Kidney epithelial cell (primary cell): ENCODE measurements around the gene R3HDML. TPM values are rescaled to one million over a fixed set of nuclear protein-coding genes. Genes with fewer than 3 reads are reported as not detected.

Experiments used
- DNase-seq: peaks from one replicate; pipeline ENCODE4 v3.0.0-alpha.2; 2010; ENCODE audit warnings: low read depth
- H3K27me3 ChIP-seq: 2 replicates; pipeline ENCODE4 v1.6.0; 2011; ENCODE audit warnings: low read length; ENCODE audit not compliant: control insufficient read depth, insufficient read depth
- H3K36me3 ChIP-seq: 2 replicates; pipeline ENCODE4 v1.5.1; 2011; ENCODE audit warnings: low read length; ENCODE audit not compliant: control insufficient read depth, insufficient read depth
- H3K4me3 ChIP-seq: 2 replicates; pipeline ENCODE4 v1.5.1; 2011; ENCODE audit warnings: low read depth, mild to moderate bottlenecking, control low read depth, low read length
- total RNA-seq: library from RNA; depleted of rRNA; stranded (reverse); fragments of >200 nt; gene quantifications from 2 replicates; pipeline ENCODE4 v1.2.3, GENCODE V29; 2015
- TF ChIP-seq, protein P1 (sequence below): IDR thresholded peaks from 2 replicates; pipeline ENCODE4 v1.5.1; 2011; ENCODE audit warnings: mild to moderate bottlenecking, moderate library complexity, low read length, control low read depth, inconsistent platforms; ENCODE audit not compliant: insufficient read depth, poor library complexity, severe bottlenecking

R3HDML gene
- total RNA-seq, 1 donor from 2014 or later, result not detected

DNA sequence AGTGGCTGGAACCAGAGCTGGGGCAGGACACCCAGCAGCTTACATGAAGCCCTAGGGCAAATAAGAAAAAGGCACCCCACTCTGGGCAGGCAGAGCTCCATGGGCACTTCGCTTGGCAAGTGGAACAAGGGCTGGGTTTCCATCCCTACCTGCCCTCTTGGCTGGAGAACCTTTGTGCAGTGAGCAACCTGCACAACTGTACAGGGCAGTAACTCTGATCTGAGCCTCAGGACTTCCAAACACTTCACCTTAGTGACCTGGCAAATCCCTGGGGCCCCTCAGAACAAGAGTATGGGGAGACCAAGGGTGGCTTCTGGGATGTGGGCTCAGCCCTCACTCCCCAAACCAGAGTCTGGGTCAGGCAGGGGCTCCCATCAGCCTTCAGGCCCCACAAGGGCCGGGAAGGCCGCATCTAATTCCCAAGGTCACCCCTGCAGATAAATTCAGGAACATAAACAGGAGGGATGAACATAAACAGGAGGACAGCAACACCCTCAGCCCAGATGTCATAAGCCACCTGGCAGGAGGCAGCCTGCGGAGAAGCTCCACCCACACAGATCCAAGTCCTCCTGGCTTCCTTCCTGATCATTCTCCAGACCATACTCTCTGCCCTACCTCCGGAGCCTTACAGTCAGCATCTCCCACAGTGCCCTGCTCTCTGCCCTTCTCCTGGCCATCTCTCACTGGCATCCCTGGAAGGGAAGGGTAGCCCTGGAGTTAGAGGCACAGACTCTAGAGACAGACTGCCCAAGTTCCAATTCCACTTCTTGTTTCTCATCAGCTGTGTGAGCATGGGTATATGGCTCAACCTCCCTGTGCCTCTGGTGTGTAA lies 56.1 kb downstream of the R3HDML start:
- TF ChIP-seq, protein P1, sequence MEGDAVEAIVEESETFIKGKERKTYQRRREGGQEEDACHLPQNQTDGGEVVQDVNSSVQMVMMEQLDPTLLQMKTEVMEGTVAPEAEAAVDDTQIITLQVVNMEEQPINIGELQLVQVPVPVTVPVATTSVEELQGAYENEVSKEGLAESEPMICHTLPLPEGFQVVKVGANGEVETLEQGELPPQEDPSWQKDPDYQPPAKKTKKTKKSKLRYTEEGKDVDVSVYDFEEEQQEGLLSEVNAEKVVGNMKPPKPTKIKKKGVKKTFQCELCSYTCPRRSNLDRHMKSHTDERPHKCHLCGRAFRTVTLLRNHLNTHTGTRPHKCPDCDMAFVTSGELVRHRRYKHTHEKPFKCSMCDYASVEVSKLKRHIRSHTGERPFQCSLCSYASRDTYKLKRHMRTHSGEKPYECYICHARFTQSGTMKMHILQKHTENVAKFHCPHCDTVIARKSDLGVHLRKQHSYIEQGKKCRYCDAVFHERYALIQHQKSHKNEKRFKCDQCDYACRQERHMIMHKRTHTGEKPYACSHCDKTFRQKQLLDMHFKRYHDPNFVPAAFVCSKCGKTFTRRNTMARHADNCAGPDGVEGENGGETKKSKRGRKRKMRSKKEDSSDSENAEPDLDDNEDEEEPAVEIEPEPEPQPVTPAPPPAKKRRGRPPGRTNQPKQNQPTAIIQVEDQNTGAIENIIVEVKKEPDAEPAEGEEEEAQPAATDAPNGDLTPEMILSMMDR, result no peak

DNA sequence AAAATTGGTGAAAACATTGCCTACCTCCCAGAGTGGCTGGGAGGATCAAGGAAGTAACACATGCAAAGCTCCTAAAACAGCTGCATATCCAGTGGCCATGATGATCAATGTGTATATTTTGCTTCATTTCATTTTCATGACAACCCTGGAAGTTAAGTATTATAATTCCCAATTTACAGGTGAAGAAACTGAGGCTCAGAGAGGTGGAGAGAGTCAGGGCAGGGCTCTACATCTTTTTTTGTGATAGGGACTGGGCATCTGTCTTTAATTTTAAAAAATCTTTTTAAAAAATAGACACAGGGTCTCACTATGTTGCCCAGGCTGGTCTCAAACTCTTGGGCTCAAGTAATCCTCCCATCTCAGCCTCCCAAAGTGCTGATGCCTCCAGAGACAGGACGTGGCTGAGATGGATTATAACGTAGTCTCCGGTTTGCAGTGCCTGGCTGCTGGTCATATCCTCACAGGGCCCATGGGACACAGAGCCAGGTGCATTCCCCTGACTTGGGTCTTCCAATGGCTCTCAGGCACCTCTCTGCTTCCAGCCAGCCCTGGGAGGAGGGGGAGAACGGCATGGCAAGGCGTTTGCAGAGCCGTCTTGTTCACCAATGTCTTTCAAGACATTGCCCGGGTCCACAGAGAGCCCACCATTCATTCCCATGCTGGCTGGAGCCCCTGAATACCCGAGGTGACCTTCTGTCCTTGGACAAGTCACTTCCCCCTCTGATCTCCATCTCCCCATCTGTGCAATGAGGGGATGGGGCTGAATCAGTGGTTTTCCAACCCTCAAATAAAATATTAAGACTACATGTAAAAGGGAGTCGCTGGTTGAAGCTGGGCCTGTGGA lies 57.0 kb downstream of the R3HDML start:
- TF ChIP-seq, protein P1, result no peak
- Histone ChIP-seq H3K27me3 (peaks cover 13% of the 10 kb centered on the region), H3K36me3 (no peaks in the 10 kb centered on the region), H3K4me3 (no peak overlapping the region)
- no peak for DNase-seq

More for the DNA sequence above, 56.1 kb downstream of the R3HDML start:
- no peaks in the 10 kb centered on the region for H3K36me3 ChIP-seq
- no peak for DNase-seq
- H3K4me3 ChIP-seq, result no peak overlapping the region
- peaks cover 15% of the 10 kb centered on the region for H3K27me3 ChIP-seq

DNA sequence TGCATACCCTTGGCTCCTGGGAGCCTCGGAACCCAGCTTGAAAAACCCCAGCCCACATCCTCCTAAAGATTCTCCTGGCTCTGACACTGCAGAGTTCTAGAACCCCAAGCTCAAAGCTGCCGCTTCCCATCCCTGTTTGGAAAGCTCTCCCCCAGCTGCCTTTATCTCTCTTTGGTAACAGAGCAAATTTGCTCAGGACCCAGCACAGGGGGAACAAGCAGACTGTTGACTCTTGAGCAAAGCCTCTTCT lies 57.5 kb downstream of the R3HDML start:
- Histone ChIP-seq H3K36me3 (no peaks in the 10 kb centered on the region), H3K27me3 (peaks cover 17% of the 10 kb centered on the region), H3K4me3 (no peak overlapping the region)
- DNase-seq, result no peak
- TF ChIP-seq, protein P1, result no peak

DNA sequence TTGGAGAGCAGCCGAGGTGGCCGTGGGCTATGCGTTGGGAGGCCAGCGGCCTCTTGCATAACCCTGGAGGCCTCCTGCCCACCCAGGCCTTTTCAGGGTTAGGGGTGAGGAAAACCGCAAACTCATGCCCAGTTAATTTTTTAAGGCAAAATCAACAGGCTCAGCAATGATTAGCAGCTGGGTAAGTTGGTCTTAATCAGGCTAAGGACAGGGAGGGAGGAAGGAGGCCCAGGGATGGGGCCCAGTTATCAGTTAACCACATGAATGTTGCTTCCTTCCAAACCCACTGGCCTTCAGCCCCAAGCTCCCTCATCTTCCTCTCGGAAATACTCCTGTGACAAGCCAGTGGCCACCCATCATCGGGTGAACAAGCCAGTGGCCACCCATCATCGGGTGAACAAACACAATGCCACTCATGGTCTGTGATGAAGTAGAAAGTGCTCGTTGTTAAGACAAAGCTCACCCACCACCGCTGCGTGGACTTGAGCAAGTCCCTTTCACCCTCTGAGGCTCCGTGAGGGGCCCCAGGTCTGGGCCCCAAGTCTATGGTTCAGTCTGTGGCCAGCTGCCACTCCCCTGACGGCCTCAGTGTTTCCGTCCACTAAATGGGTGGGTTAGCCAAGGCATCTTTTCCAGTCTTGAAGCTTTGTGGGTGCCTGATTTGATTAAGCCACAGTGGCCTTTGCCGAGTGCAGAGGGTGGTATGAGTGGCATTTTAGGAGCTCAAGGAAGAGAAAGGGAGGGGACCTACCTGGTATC lies 58.0 kb downstream of the R3HDML start:
- Histone ChIP-seq H3K36me3 (no peaks in the 10 kb centered on the region), H3K4me3 (no peak overlapping the region), H3K27me3 (peaks cover 16% of the 10 kb centered on the region)
- TF ChIP-seq, protein P1, result no peak
- DNase-seq, result no peak

DNA sequence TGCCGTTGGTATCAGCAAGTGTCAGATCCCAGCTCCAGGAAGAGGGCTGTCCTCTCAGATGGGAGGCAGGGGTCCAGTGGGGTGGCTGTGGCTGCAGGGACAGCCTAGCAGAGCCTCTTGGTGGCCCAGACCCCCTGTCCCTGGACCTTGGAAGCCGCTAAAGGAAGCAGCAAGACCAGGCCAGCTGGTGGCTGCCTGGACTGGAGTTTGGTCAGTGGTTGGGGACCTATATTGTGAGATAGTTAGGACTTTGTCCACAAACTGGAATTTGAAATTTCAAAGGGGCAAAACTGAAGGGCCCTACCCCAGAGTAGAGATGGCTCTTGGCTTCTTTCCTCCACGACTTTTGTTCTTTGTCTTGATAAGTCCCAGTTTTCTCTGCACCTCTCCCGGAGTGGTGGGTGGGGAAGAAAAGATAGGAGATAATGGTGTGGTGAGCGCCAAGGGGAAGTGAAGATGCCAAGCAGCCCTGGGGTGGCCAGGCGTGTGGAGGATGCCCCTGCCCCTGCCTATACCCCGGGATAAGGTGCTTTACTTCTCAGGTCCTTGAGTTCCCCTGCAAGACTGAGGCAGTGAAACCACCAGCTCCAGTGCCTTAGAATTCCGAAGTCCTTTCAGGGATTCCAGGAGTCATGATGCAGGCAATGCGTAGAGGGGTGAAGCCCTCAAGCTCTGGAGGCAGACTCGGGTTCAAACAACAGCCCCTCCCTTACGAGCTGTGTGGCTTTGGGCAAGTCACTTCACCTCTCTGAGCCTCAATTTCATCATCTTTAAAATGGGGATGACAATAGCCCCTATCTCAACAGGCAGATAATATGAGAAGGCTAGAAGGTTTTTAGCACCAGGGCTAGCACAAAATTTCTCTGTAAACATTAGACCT lies 58.9 kb downstream of the R3HDML start:
- H3K4me3 ChIP-seq, result no peak overlapping the region
- TF ChIP-seq, protein P1, result no peak
- no peaks in the 10 kb centered on the region for H3K36me3 ChIP-seq
- peaks cover 13% of the 10 kb centered on the region for H3K27me3 ChIP-seq
- DNase-seq, result no peak
